CD4-positive, alpha-beta T cell treated with Interleukin-12 subunit alpha and Interleukin-12 subunit beta, for 1 hour (primary cell): ENCODE measurements around the gene ANTKMT.
"Not testable (repeated sequence)": the region's sequence is repeated elsewhere in the genome, so short reads cannot be mapped to it uniquely, and the experiment has no call there.

ENCODE experiments used
- DNase-seq: peaks from one replicate; pipeline ENCODE4 v3.0.0-alpha.2; 2020

Gene ANTKMT

DNA sequence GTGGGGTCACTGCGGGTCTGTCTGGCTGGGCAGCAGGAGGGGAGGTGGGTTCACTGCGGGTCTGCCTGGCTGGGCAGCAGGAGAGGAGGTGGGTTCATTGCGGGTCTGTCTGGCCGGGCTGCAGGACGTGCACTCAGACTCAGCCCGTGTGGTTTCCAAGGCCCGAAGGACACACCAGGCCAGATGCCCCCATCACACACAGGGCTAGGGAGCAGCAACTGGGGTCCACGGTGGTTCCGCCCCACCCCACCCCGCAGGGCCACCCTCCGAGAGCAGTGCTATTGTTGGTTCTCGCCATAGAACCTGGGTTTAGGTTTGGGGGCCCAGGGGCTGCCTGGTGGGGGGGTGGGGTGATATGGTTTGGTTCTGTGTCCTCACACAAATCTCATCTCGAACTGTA is 25.7 kb downstream of the ANTKMT start:
- DNase-seq: no peak

DNA sequence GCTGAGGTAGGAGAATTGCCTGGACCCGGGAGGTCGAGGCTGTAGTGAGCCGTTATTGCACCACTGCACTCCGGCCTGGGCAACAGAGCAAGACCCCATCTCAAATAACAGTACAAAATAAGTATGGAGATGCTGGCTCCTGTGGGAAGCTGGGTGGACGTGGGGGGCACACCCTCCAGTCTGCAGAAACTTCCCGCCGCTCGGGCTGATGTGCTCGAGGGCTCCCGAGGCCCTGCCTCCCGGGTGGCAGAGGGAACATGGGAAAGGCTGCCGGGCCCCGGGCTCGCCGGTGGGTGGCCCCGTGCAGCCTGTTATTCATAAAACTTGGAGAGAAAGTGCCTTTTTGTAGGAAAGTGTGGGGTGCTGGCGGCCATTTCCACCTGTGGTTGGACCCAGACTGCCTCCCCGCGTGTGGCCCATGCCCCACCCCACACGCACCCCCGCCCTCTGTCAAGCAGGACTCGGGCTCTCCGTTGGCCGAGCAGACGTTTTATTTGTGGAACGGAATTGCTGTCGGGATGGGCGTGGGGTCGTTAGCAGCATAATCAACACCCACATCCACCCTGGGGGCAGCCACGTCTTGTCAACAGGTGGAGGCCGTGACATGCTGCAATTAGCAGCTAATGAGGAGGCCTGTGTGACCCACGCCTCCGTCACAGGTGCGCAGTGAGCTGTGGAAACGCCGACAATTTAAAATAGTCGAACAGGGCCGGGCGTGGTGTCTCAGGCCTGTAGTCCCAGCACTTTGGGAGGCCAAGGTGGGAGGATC is 27.2 kb downstream of the ANTKMT start:
- no peak for DNase-seq

DNA sequence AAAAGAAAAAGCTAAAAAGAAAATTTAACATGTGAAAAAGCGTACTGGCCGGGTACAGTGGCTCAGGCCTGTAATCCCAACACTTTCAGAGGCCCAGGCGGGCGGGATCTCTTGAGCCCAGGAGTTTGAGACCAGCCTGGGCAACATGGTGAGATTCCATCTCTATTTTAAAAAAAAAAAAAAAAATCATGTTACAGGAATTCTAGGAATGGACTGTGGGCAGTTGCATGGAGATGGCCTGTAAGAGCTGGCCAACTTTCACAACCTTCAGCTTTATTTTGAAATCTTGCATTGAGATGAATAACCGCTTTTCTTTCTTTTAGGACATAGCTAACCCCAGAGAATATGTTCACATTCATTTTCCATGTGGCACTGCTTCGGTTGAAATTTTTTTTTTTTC is 28.1 kb downstream of the ANTKMT start:
- no peak for DNase-seq

DNA sequence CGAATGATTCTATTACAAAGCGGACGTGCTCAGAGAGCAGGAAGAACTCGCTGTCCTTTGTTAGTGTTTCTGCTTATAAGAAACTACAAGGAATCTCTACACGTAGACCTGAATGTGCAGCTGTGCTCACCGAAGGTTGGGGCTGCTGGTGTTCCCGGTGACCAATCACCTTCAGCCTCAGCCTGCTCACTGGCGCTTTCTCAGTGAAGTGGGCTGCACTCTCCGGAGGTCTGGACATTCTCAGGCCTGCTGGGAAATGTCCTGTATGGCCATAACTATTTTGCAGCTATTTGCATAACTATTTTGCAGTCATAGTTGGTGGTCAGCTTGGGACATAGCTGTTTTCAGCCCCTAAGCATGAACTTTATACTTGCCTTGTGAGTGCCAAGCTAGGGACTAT is 29.5 kb downstream of the ANTKMT start:
- DNase-seq: no peak

DNA sequence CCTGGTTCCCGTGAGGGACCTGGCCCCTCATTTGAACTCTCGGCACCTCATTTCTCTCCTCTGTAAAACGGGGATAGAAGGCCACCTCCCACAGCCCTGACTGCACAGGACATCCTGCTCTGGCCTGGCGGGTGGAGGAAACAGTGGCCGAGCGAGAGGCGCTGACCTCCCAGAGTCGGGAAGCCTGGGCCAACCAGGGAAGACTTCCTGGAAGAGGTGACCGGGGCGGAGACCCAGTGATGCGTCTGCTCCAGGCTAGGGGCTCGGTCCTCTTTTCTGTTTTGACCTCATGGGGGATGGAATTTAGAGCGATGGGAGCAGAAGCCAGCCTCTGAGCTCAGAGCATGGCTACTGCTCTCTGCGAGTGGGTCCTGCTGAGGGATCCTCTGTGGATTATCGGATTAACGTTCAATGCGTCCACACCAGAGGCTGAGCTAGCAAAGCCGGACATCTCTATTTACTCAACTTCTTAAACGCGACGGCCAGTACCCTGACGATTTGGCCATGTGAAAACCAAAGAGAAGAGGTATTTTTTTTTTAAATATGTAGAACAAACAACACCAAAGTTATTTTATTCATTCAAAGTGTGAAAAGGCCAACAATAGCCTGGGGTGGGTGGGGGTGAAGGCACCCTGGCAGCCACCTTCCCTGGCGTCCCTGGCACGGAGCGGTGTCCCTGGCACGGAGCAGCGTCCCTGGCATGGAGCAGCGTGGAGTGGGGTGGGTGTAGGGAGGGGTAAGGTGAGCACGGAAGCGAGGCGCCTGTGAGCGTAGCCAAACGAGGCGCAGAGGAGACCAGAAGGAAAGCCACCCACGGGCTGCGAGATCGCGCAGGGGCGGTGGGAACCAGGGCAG is 30.4 kb downstream of the ANTKMT start:
- no peak for DNase-seq

DNA sequence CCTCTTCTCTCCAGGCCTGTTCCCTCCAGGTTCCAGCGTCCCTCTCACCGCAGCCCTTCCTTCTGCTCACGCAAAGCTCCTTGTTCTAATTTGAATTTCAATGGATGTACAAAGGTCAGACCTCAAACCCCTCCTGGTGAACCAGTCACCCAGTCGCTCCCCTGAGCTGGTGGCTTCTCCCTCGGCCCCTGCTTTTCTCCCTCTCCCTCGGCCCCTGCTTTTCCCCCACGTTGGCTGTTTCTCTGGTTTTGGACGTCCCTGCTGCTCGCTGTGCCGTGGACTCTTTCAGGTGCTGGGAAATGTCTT is 31.0 kb downstream of the ANTKMT start:
- DNase-seq: no peak

DNA sequence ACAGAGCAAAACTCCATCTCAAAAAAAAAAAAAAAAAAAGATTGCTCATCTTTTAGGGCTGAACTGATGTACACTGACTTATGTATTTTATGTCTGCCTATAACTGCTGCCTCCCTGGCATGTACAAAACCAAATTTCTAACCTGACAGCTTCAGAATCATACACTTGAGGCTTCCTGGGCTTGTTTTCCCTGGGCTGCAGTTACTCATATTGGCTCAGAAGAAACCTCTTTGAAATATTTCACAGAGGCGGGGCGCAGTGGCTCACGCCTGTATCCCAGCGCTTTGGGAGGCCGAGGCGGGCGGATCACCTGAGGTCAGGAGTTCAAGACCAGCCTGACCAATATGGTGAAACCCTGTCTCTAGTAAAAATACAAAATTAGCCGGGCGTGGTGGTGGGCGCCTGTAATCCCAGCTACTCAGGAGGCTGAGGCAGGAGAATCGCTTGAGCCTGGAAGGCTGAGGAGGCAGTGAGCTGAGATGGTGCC is 33.2 kb downstream of the ANTKMT start:
- DNase-seq: not testable (repeated sequence)

DNA sequence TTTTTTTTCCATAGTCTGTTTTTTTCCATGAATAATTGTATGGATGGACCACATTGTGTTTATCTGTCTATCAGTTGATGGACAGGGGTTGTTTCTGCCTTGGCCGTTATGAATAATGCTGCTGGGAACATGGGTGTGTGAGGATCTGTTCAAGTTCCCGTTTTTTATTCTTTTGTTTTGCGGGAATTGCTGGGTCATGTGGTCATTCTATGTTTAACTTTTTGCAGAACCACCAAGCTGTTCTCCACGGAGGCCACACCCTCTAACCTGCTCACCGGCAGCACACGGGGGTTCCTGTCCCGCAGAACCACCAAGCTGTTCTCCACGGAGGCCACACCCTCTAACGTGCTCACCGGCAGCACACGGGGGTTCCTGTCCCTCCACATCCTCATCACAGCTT is 33.7 kb downstream of the ANTKMT start:
- no peak for DNase-seq

DNA sequence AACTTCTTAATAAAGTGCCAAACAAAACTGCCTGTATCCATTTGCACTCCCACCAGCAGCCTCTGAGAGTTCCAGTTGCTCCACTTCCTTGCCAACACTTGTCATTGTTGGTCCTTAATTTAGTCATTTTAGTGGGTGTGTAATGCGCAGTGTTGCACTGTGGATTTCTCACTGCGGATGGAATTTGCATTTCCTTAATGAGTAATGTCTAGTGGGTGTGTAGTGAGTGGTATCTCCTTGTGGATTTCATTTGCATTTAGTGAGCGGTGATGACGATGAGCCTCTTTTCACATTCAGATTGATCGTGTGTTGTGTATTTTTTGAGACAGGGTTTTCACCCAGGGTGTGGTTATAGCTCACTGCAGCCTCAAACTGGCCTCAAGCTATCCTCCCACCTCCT is 35.5 kb downstream of the ANTKMT start:
- no peak for DNase-seq

DNA sequence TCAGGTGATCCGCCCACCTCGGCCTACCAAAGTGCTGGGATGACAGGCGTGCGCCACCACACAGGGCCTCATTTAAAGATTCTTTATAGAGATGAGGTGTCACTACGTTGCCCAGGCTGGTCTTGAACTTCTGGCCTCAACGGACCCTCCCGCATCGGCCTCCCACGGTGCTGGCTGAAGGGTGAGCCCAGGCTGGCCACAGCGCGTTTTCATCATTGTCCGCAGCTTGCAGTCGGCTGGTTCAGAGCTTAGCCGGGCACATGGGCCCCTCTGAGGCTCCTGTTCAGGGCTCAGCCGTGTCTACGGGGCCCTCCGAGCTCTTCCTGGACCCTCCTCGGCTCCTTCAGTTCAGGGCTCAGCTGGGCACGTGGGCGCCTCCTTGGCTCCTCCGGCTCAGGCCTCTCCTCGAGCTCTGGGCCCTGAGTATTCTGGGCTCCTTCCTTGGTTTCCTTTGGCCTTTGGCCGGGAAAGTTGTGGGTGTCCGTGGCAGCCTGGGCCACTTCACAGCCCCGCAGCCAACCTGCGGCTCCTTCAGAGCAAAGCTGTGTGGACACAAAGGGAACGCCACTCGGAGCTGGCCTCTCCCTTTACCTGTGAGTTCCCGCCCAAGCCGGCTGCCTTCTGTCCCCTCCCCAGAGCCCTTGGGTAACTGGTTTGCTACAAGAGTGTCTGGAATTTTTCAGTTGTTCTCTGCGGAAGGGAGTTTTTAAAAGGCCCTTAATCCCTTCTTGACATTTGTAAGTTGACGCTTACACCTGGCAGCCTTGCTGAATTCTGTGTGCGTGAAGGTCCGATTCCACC is 38.4 kb downstream of the ANTKMT start:
- DNase-seq: no peak

DNA sequence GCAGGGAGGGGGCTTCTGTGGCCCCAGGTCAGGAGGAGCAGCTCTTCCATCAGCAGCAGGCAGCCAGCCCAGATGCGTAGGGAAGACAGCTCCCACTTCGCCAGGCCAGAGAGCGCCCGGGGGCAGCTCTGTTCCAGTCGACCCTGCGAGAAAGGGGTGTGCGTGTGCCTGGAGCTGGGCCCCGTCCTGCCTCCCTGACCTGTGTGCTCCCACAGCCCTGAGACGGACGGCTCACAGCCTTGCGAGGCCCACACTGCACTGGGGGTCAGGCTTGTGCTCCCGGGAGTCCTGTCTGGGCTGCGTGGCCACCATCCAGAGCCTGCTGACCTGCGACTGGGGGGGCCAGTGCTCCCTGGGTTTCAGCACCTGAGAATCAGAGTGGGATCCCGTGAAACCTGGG is 39.1 kb downstream of the ANTKMT start:
- DNase-seq: no peak

DNA sequence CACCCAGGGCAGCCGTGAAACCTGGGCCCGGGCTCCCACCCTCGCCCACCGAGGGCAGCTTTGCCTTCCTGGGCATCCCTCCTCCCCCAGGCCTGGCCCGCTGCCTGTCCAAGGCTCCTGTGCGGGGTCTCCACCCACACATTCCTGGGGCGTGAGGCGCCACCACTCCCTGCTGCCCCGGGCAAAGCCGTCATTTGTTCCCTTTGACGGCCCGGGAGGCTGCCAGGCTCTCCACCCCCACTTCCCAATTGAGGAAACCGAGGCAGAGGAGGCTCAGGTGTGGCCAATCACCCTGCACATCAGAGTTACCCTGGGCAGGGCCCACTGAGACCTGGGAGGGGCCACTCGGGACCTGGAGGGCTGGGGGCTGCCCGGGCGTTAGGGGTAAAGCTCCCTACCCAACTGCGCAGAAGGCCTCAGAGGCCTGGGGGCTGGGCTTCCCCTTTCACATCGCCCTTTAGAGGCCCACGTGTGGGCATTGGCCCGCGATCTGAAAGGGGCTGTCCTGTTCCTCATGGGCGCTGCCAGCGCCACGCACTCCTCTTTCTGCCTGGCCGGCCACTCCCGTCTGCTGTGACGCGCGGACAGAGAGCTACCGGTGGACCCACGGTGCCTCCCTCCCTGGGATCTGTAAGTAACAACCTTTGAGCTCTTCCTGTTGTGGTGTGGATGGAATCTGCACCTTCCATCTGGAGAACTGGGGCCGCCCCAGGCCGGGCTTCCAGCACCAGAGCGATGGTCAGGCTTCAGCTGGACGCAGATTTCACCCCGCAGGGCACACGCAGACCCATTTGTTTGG is 39.8 kb downstream of the ANTKMT start, which contains the start of gene MSLN:
Gene MSLN, plus strand, starts transcription at position 190 of the 799 bp plus-strand sequence. CDS start 1,947 bp downstream, outside the sequence.
- DNase-seq: no peak

DNA sequence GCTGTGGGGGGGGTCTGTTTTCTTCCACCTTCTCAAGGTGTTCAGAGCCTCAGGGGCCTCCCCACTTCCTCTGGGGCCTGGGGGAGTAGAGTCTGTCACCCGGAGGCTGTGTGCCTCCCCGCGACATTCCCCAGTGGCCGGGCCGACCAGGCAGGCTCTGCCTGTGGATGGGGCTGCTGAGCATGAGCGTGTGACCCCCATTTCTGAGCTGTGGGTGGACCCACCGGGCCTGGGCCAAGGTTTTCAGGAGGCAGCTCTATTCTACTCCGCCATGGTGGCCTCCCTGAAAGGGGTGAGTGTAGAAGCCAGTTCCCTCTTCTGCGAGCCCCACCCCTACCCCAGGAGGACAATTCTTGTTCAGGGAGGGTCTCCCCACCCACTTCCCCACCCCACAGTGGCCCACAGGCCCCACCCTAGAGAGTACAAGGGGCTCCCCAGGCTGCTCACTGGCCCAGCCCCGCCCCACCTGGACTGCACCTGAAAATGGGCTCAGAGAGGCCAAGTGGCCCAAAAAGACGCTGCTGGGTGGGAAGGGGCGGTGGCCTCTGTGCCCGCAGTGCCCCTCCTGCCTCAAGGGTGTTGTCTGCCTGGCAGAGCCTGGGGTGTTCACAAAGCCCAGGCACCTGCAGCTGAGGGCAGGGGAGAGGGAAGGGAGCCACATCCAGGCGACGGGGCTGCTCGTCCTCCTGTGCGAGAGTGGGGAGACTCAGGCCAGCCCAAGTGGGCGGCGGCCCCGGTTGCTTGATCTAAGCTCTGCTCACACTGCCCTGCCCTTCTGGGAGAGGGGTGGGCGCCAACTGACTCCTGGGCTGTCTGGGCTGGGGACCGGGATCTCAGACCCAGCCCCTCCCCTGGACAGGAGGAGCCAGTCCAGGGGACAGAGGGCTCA is 40.9 kb downstream of the ANTKMT start:
- no peak for DNase-seq

DNA sequence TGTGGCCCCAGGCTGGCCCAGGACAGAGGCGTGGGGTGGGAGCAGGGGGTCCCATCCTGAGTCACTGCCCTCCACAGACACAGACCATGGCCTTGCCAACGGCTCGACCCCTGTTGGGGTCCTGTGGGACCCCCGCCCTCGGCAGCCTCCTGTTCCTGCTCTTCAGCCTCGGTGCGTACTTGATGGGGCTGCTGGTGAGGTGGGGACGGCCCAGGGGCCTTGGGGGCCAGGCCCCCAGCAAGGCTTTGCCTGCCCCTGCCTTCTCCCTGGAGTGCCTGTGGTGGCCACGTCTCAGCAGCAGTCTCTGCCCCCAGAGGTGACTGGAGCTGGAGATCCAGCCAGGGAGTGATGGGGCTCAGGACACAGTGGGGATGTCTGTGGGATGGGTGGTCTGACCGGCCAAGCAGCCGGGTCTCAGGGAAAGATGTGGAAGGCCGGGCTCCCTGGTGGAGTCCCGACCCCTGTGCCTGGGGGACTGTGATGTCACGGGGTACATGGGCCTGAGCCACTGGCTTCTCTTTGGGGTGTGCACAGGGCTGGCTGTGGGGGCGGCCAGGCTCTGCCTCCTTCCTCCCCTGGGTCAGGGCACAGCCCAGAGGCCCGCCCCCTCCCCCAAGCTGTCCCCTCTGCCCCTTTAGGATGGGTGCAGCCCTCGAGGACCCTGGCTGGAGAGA is 41.8 kb downstream of the ANTKMT start:
- DNase-seq: no peak

DNA sequence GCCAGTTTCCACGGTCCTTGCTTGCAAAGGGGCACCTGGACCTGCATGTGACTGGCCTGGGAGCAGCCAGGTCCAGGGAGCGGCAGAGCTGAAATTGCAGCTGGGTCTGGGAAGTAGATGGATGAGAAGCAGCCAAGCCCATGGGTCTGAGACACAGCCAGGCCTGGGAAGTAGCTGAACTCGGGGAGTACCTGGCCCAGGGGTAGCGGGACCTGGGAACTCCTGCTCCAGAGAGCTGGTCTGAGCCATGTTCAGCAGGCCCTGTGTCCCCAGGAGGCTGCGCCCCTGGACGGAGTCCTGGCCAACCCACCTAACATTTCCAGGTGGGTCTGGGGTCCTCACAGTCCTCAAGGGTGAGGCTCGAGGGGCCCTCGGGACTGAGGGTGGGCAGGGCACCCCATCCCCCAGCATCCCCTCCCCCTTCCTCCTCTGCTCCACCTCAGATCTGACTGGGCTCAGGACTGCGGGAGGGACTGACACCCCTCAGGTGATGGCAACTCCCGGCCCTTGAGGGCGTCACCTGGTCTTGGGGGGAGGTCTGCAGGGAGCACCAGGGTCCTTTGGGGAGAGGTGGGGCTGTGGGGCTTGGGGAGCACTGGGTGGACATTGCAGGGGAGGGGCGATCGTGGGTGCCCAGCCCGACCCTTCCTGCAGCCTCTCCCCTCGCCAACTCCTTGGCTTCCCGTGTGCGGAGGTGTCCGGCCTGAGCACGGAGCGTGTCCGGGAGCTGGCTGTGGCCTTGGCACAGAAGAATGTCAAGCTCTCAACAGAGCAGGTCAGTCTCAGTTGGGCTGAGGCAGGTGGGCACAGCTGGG is 42.6 kb downstream of the ANTKMT start:
- DNase-seq: no peak

DNA sequence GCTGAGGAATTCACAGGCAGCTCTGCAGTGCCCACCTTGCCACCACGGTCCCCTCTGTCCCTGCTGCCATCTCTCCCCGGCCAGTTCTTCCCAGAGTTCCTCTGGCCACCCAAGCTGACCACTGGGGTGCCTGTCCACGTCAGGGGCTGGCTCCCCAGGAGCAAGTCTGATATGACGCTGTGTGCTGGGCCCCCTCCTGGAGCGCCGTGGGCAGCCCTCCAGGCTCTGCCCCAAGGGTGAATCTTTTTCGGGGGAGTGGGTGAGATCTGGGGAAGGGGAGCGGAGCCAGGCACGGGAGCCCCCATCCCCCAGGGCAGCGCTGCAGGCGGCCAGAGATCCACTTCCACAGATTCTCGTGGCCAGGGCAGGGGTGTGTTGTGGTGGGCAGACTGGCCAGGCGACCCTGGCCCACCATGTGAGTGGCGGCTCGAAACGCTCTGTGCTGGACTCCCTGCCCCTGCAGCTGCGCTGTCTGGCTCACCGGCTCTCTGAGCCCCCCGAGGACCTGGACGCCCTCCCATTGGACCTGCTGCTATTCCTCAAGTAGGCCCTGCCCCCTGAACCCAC is 43.3 kb downstream of the ANTKMT start:
- no peak for DNase-seq

DNA sequence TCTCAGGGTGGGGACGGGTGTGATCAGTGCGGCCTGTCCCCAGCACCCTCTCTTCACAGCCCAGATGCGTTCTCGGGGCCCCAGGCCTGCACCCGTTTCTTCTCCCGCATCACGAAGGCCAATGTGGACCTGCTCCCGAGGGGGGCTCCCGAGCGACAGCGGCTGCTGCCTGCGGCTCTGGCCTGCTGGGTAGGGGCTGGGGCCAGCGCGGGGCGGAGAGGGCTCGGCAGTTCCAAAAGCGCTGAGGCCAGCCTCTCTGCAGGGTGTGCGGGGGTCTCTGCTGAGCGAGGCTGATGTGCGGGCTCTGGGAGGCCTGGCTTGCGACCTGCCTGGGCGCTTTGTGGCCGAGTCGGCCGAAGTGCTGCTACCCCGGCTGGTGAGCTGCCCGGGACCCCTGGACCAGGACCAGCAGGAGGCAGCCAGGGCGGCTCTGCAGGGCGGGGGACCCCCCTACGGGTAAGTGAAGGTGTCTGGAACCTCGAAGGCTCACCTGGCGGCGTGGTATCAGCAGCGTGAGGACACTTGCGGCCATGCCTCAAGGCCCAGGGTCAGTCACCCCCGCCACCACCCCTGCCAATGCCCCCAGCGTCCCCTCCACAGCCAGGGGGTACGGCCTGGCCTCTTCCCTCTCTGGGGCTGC is 44.0 kb downstream of the ANTKMT start:
- no peak for DNase-seq

DNA sequence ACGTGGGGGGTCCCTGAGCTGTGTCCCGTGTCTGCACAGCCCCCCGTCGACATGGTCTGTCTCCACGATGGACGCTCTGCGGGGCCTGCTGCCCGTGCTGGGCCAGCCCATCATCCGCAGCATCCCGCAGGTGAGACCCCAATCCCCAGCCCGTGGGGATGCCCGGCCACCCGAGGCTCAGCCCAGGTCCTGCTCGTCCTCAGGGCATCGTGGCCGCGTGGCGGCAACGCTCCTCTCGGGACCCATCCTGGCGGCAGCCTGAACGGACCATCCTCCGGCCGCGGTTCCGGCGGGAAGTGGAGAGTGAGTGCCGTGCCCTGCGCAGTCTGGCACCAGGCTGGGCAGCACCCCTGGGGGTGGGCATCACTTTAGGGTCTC is 44.5 kb downstream of the ANTKMT start:
- no peak for DNase-seq
